Mesenchymal stem cell (in vitro differentiated cells and primary cell): ENCODE measurements around the gene ATAD2B.

Experiments
- DNase-seq: peaks from one replicate; pipeline ENCODE4 v3.0.0-alpha.2; 2013
- H2AFZ ChIP-seq: one replicate; pipeline ENCODE4 v1.6.1; 2013; ENCODE audit warnings: low read depth, mild to moderate bottlenecking, control low read depth, inconsistent platforms, low read length, moderate library complexity
- H2AK5ac ChIP-seq: 2 replicates; pipeline ENCODE4 v1.6.1; 2013; ENCODE audit warnings: low read length, moderate library complexity, mild to moderate bottlenecking, inconsistent platforms; ENCODE audit not compliant: severe bottlenecking
- H2BK120ac ChIP-seq: one replicate; pipeline ENCODE4 v1.6.1; 2013; ENCODE audit warnings: low read depth, mild to moderate bottlenecking, inconsistent platforms, low read length, moderate library complexity
- H2BK12ac ChIP-seq, 2 experiments: one replicate each; pipeline ENCODE4 v1.6.1; 2013; ENCODE audit warnings: inconsistent platforms in 2 of 2, low read length in 2 of 2, mild to moderate bottlenecking in 2 of 2, moderate library complexity in 2 of 2, control low read depth in 1 of 2
- H2BK15ac ChIP-seq: one replicate; pipeline ENCODE4 v1.6.1; 2013; ENCODE audit warnings: mild to moderate bottlenecking, low read depth, inconsistent platforms; ENCODE audit not compliant: poor library complexity, severe bottlenecking
- H2BK5ac ChIP-seq: 2 replicates; pipeline ENCODE4 v1.6.1; 2013; ENCODE audit warnings: low read depth, mild to moderate bottlenecking, low read length, control low read depth, inconsistent platforms; ENCODE audit not compliant: poor library complexity, severe bottlenecking
- H3K14ac ChIP-seq, 2 experiments: one replicate each; pipeline ENCODE4 v1.6.1; 2013; ENCODE audit warnings: inconsistent platforms in 2 of 2, low read length in 2 of 2, control low read depth in 1 of 2, mild to moderate bottlenecking in 1 of 2, moderate library complexity in 1 of 2
- H3K18ac ChIP-seq, 2 experiments: one replicate each; pipeline ENCODE4 v1.6.1; 2013; ENCODE audit warnings: inconsistent platforms in 2 of 2, low read length in 2 of 2, control low read depth in 1 of 2, low read depth in 1 of 2, mild to moderate bottlenecking in 1 of 2
- H3K23ac ChIP-seq, 2 experiments: one replicate each; pipeline ENCODE4 v1.6.1; 2013; ENCODE audit warnings: inconsistent platforms in 2 of 2, low read length in 2 of 2, mild to moderate bottlenecking in 2 of 2, moderate library complexity in 2 of 2, control low read depth in 1 of 2
- H3K27ac ChIP-seq: 2 replicates; pipeline ENCODE4 v1.5.1; 2013; ENCODE audit warnings: mild to moderate bottlenecking, moderate library complexity, low read length, control low read depth, inconsistent platforms; ENCODE audit not compliant: poor library complexity, severe bottlenecking
- H3K27me3 ChIP-seq, 2 experiments: 2 replicates each; pipeline versions ENCODE4 v1.6.1 to v1.7.0; 2013; ENCODE audit warnings: low read length in 2 of 2, mild to moderate bottlenecking in 2 of 2, moderate library complexity in 2 of 2, control low read depth in 1 of 2, inconsistent platforms in 1 of 2; ENCODE audit not compliant: control insufficient read depth in 1 of 2, insufficient read depth in 1 of 2
- H3K36me3 ChIP-seq, 2 experiments: 2 replicates each; pipeline versions ENCODE4 v1.6.1 to v1.7.0; 2013; ENCODE audit warnings: low read length in 2 of 2, control low read depth in 1 of 2, inconsistent platforms in 1 of 2, low read depth in 1 of 2, mild to moderate bottlenecking in 1 of 2; ENCODE audit not compliant: insufficient read depth in 2 of 2, control insufficient read depth in 1 of 2
- H3K4ac ChIP-seq, 2 experiments: one replicate each; pipeline ENCODE4 v1.6.1; 2013; ENCODE audit warnings: inconsistent platforms in 2 of 2, low read length in 2 of 2, mild to moderate bottlenecking in 2 of 2, moderate library complexity in 2 of 2, control low read depth in 1 of 2, low read depth in 1 of 2
- H3K4me1 ChIP-seq: 2 replicates; pipeline ENCODE4 v1.6.1; 2013; ENCODE audit warnings: low read depth, low read length, control low read depth; ENCODE audit not compliant: control insufficient read depth, insufficient read depth
- H3K4me2 ChIP-seq: 2 replicates; pipeline ENCODE4 v1.6.1; 2013; ENCODE audit warnings: low read length, mild to moderate bottlenecking, inconsistent platforms; ENCODE audit not compliant: poor library complexity, severe bottlenecking
- H3K4me3 ChIP-seq, 2 experiments: 2 replicates each; pipeline versions ENCODE4 v1.5.1 to v1.7.0; 2013; ENCODE audit warnings: low read length in 2 of 2, mild to moderate bottlenecking in 2 of 2, control low read depth in 1 of 2, low read depth in 1 of 2; ENCODE audit not compliant: insufficient read depth in 1 of 2
- H3K79me1 ChIP-seq: replicated peaks from 2 replicates; pipeline ENCODE4 v1.6.1; 2013; ENCODE audit warnings: mild to moderate bottlenecking, control low read depth, low read length, inconsistent platforms; ENCODE audit not compliant: poor library complexity, severe bottlenecking
- H3K9ac ChIP-seq: 2 replicates; pipeline ENCODE4 v1.7.0; 2013; ENCODE audit warnings: mild to moderate bottlenecking, low read length, moderate library complexity
- H3K9me3 ChIP-seq: 2 replicates; pipeline ENCODE4 v1.7.0; 2013; ENCODE audit warnings: mild to moderate bottlenecking, low read length; ENCODE audit not compliant: control insufficient read depth
- H4K8ac ChIP-seq: one replicate; pipeline ENCODE4 v1.6.1; 2013; ENCODE audit warnings: inconsistent platforms, mild to moderate bottlenecking, low read length, moderate library complexity
- H4K91ac ChIP-seq: one replicate; pipeline ENCODE4 v1.6.1; 2013; ENCODE audit warnings: mild to moderate bottlenecking, low read length, inconsistent platforms
- WGBS: methylation state at CpG from one replicate; pipeline ENCODE4 v1.1.7; 2013; ENCODE audit warnings: mixed read lengths; 5-methylcytosine and 5-hydroxymethylcytosine counted together

Gene ATAD2B

DNA sequence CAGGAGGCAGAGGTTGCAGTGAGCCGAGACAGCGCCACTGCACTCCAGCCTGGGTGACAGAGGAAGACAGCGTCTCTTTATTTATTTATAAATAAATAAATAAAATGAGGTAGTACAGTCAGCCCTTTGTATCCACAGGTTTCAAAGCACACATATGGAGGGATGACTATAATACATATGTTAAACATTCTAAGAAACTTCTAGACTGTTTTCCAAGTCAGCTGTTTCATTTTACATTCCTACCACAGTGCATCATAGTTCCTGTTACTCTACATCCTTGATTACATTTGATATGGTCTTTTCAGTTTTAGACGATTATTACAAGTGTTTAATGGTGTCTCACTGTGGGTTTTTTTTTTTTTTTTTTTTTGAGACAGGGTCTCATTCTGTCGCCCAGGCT, 157.6 kb downstream of the ATAD2B start:
- no peak for DNase-seq
- H2BK15ac ChIP-seq: no peak overlapping the region
- no peak overlapping the region for H3K27ac ChIP-seq
- H3K36me3 ChIP-seq: peaks cover 8 to 38% of the 10 kb centered on the region in 2 experiments
- no peak overlapping the region for H2BK5ac ChIP-seq
- no peak overlapping the region for H2BK120ac ChIP-seq
- H3K4me2 ChIP-seq: no peak overlapping the region
- H3K4me3 ChIP-seq: no peak overlapping the region
- H3K79me1 ChIP-seq: no peaks in the 10 kb centered on the region
- H4K8ac ChIP-seq: no peak overlapping the region
- no peak overlapping the region for H3K23ac ChIP-seq
- 79% methylated on average over 2 of the region's 5 CpGs for WGBS
- no peak overlapping the region for H4K91ac ChIP-seq
- no peak overlapping the region for H3K4ac ChIP-seq
- H3K18ac ChIP-seq: no peak overlapping the region
- no peak overlapping the region for H2AFZ ChIP-seq
- no peak overlapping the region for H2AK5ac ChIP-seq
- no peaks in the 10 kb centered on the region for H3K27me3 ChIP-seq
- no peak overlapping the region for H3K9ac ChIP-seq
- peaks cover 2% of the 10 kb centered on the region for H3K4me1 ChIP-seq
- H3K14ac ChIP-seq: no peak overlapping the region
- no peak overlapping the region for H2BK12ac ChIP-seq
- no peaks in the 10 kb centered on the region for H3K9me3 ChIP-seq

DNA sequence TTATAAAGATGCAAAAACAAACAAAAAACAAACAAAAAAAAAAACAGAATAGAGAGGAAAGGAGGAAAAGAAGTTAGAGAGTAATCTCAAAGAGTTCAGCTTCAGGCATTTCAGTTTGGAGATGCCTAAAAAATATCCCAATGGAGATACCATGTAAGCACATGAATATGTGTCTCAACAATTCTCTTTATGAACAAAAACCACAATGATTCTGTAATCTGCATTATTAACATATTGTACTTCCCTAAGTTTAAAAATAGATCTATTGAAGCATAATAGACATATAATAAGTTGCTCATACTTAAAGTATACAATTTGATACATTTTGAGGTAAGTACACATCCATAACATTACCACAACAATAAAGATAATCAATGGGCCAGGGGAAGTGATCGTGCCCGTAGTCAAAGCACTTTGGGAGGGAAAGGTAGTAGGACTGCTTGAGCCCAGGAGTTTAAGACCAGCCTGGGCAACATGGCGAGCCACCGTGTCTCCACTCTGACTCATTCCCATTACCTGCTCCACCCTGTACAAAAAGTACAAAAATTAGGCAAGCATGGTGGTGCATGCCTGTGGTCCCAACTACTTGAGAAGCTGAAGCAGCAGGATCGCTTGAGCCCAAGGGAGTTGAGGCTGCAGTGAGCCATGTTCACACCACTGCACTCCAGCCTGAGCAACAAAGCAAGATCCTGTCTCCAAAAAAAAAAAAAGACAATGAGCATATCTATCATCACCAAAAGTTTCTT, 158.9 kb downstream of the ATAD2B start:
- H3K4me3 ChIP-seq: no peak overlapping the region
- H3K9me3 ChIP-seq: no peaks in the 10 kb centered on the region
- H2AFZ ChIP-seq: no peak overlapping the region
- H3K14ac ChIP-seq: no peak overlapping the region
- H3K27ac ChIP-seq: no peak overlapping the region
- no peak overlapping the region for H2AK5ac ChIP-seq
- no peak overlapping the region for H4K91ac ChIP-seq
- WGBS: 98% methylated on average over 3 of the region's 5 CpGs
- no peak overlapping the region for H3K9ac ChIP-seq
- H3K18ac ChIP-seq: no peak overlapping the region
- H3K36me3 ChIP-seq: peaks cover 8 to 36% of the 10 kb centered on the region in 2 experiments
- H3K79me1 ChIP-seq: no peaks in the 10 kb centered on the region
- H2BK12ac ChIP-seq: no peak overlapping the region
- no peak overlapping the region for H4K8ac ChIP-seq
- peaks cover 2% of the 10 kb centered on the region for H3K4me1 ChIP-seq
- no peak overlapping the region for H2BK120ac ChIP-seq
- H3K27me3 ChIP-seq: no peaks in the 10 kb centered on the region
- no peak overlapping the region for H2BK15ac ChIP-seq
- H3K23ac ChIP-seq: no peak overlapping the region
- no peak overlapping the region for H3K4ac ChIP-seq
- no peak overlapping the region for H3K4me2 ChIP-seq
- DNase-seq: no peak
- no peak overlapping the region for H2BK5ac ChIP-seq

DNA sequence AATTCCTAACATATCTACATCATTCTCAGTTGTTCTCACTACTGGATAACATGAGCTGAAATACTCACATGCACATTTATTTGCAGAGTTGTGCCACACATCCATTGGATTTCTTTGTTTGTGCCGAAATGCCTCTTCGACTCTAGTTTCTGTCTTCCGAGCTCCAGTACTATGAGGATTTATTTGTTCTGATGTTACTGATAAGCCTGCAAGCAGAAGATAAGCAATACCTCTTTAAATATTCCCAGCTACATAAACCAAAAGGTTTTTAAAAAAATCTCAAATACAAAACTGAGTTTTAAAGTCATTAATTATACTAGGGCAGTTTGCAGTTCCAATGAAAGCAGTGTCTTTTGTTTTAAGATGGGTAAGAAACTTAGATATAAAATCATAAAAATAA, 164.8 kb downstream of the ATAD2B start:
- Histone ChIP-seq H3K27ac (no peak overlapping the region), H3K27me3 (no peaks in the 10 kb centered on the region), H2BK12ac (no peak overlapping the region), H2BK15ac (no peak overlapping the region), H3K23ac (no peak overlapping the region), H4K8ac (no peak overlapping the region), H2BK5ac (no peak overlapping the region), H3K14ac (no peak overlapping the region), H2AFZ (no peak overlapping the region), H2BK120ac (no peak overlapping the region), H3K9me3 (no peaks in the 10 kb centered on the region), H3K4ac (no peak overlapping the region), H3K4me3 (no peak overlapping the region), H3K4me1 (no peaks in the 10 kb centered on the region), H2AK5ac (no peak overlapping the region), H4K91ac (no peak overlapping the region), H3K9ac (no peak overlapping the region), H3K79me1 (peaks cover 2% of the 10 kb centered on the region), H3K4me2 (no peak overlapping the region), H3K18ac (no peak overlapping the region), H3K36me3 (peaks cover 3 to 32% of the 10 kb centered on the region in 2 experiments)
- WGBS: no CpG with 5 or more reads among the region's 3 CpGs
- DNase-seq: no peak

GRCh38 chr2:23761638-23762037, 165.3 kb downstream of the ATAD2B start:
- H3K79me1 ChIP-seq: peaks cover 4% of the 10 kb centered on the region
- H3K9me3 ChIP-seq: no peaks in the 10 kb centered on the region
- no peak overlapping the region for H3K4ac ChIP-seq
- no peak overlapping the region for H3K4me3 ChIP-seq
- peaks cover 3 to 37% of the 10 kb centered on the region in 2 experiments for H3K36me3 ChIP-seq
- WGBS: no CpG with 5 or more reads among the region's 1 CpG
- no peak overlapping the region for H2BK12ac ChIP-seq
- no peak overlapping the region for H3K14ac ChIP-seq
- no peaks in the 10 kb centered on the region for H3K4me1 ChIP-seq
- H3K4me2 ChIP-seq: no peak overlapping the region
- DNase-seq: no peak
- H3K23ac ChIP-seq: no peak overlapping the region
- no peak overlapping the region for H2BK120ac ChIP-seq
- H3K18ac ChIP-seq: no peak overlapping the region
- H3K27ac ChIP-seq: no peak overlapping the region
- H2BK5ac ChIP-seq: no peak overlapping the region
- H2AK5ac ChIP-seq: no peak overlapping the region
- no peak overlapping the region for H2BK15ac ChIP-seq
- H4K8ac ChIP-seq: no peak overlapping the region
- no peaks in the 10 kb centered on the region for H3K27me3 ChIP-seq
- no peak overlapping the region for H3K9ac ChIP-seq
- H2AFZ ChIP-seq: no peak overlapping the region
- H4K91ac ChIP-seq: no peak overlapping the region
